Activated T-cell treated with anti-CD3 and anti-CD28 coated beads, Interleukin-2, amount 50 U/mL, for 24 hours (primary cell): Measurements from ENCODE around the gene ODC1.

Experiments used
- DNase-seq: peaks from one replicate; pipeline ENCODE4 v3.0.0-alpha.2; 2020
- H3K27ac Mint-ChIP-seq: 2 replicates; pipeline ENCODE4 v1.8.0; 2020; ENCODE audit warnings: mild to moderate bottlenecking, mixed read lengths
- H3K27me3 Mint-ChIP-seq: 2 replicates; pipeline ENCODE4 v1.8.0; 2020; ENCODE audit warnings: mixed read lengths
- H3K36me3 Mint-ChIP-seq: 2 replicates; pipeline ENCODE4 v1.8.0; 2020; ENCODE audit warnings: low read depth, mixed read lengths
- H3K4me1 Mint-ChIP-seq: 2 replicates; pipeline ENCODE4 v1.8.0; 2020; ENCODE audit warnings: low read depth, mixed read lengths
- H3K4me3 Mint-ChIP-seq: 2 replicates; pipeline ENCODE4 v1.8.0; 2020; ENCODE audit warnings: mild to moderate bottlenecking, moderate library complexity, mixed read lengths
- H3K9me3 Mint-ChIP-seq: 2 replicates; pipeline ENCODE4 v1.8.0; 2020; ENCODE audit warnings: mixed read lengths

Gene ODC1

DNA sequence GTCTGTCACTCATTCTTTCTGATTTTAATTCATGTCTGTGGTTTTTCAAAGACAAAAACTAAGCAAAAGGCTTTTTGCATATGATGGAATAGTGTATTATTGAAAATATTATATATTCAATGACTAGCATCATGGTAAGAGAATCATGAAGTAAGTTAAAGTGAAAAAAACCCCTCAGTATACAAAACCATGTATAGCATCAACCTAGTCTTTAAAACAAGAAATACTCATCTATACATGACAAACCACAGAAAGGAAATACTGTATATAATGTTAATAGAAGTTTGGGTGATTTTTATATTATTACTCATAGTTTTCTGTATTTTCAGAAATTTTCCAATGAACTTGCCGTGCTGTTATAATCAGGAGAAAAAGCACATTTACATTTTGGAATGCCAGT is 38.0 kb upstream of the ODC1 start:
- Mint-ChIP-seq H3K4me1 (peaks cover 24% of the 10 kb centered on the region), H3K4me3 (no peak overlapping the region), H3K27ac (no peak overlapping the region), H3K27me3 (peaks cover 9% of the 10 kb centered on the region), H3K9me3 (no peaks in the 10 kb centered on the region), H3K36me3 (no peaks in the 10 kb centered on the region)
- DNase-seq: no peak

DNA sequence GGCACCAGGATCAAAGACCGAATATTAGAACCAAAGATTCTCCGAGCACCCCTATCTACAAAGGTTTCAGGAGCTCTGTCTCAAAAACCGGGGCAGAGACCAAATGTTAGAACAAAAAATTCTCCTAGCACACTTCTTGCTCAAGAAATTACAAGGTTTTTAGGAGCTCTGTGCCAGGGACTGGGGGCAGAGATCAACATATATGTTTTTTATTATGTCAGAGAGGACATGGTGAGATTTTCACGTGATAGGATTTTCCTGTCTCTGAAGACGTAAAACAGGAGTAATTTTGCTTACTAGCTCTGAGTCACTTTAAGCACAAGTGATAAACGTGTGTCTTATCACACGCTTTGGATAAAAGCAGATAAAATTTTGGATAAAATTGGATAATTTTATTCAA is 34.8 kb upstream of the ODC1 start:
- H3K4me3 Mint-ChIP-seq: no peak overlapping the region
- H3K9me3 Mint-ChIP-seq: no peaks in the 10 kb centered on the region
- no peaks in the 10 kb centered on the region for H3K36me3 Mint-ChIP-seq
- H3K27ac Mint-ChIP-seq: no peak overlapping the region
- H3K27me3 Mint-ChIP-seq: peaks cover 6% of the 10 kb centered on the region
- peaks cover 23% of the 10 kb centered on the region for H3K4me1 Mint-ChIP-seq
- DNase-seq: no peak

GRCh38 chr2:10482460-10482859 is 34.3 kb upstream of the ODC1 start:
- Mint-ChIP-seq H3K4me3 (no peak overlapping the region), H3K36me3 (no peaks in the 10 kb centered on the region), H3K9me3 (no peaks in the 10 kb centered on the region), H3K27me3 (peaks cover 6% of the 10 kb centered on the region), H3K27ac (no peak overlapping the region), H3K4me1 (peaks cover 24% of the 10 kb centered on the region)
- no peak for DNase-seq

- peaks cover under 1% of the 10 kb centered on the region for H3K27me3 Mint-ChIP-seq
- H3K27ac Mint-ChIP-seq: no peak overlapping the region
- no peak for DNase-seq
- H3K4me3 Mint-ChIP-seq: no peak overlapping the region
- H3K36me3 Mint-ChIP-seq: no peaks in the 10 kb centered on the region
- H3K9me3 Mint-ChIP-seq: no peaks in the 10 kb centered on the region
- H3K4me1 Mint-ChIP-seq: peaks cover 27% of the 10 kb centered on the region
Observed at GRCh38 chr2:10481666-10482157, 33.6 kb upstream of the ODC1 start.

DNA sequence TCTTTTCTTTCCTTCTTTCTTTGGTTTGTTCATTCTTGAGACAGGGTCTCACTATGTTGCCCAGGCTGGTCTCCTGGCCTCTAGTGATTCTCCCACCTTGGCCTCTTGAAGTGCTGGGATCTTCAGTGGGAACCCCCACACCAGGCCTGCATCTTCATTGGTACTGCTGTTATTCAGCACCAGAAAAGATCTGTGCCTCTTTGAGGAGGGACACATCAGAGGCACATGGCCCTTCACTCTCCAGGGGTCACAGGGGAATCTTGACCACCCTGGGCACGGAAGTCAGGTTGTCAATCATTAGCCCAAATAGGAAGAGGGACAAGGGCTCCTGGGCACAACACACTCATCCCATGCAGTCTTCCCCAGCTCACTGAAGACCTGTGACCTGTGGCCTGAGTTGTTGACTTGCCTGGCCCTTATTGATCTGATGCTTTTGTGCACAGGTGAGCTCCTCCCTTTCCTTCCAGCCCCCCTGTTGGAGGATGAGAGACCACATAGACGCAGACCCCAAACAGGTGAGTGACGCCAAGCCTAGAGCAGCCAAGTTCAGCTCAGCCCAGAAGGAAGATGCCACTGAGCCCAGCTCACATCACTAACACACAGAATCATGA is 33.0 kb upstream of the ODC1 start:
- H3K27me3 Mint-ChIP-seq: no peaks in the 10 kb centered on the region
- DNase-seq: no peak
- no peaks in the 10 kb centered on the region for H3K36me3 Mint-ChIP-seq
- H3K4me1 Mint-ChIP-seq: peaks cover 23% of the 10 kb centered on the region
- no peaks in the 10 kb centered on the region for H3K9me3 Mint-ChIP-seq
- H3K4me3 Mint-ChIP-seq: no peak overlapping the region
- no peak overlapping the region for H3K27ac Mint-ChIP-seq

DNA sequence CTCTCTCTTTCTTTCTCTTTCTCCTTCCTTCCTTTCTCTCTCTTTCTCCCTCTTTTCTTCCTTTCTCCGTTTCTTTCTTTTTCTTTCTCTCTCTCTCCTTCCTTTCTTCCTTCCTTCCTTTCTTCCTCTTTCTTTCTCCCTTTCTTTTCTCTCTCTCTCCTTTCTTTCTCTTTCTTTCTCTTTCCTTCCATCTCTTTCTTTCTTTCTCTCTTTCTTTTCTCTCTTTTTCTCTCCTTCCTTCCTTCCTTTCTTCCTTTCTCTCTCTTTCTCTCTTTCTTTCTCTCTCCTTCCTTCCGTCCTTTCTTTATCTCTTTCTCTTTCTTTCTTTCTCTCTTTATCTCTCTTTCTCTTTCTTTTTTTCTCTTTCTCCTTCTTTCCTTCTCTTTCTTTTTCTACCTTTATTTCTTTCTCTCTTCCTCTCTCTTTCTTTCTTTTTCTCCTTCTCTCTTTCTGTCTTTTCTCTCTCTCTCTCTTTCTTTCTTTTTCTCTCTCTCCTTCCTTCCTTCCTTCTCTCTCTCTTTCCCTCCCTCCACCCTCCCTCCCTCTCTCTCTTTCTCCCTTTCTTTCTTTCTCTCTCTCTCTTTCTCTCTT is 32.3 kb upstream of the ODC1 start:
- H3K4me3 Mint-ChIP-seq: no peak overlapping the region
- DNase-seq: no peak
- no peaks in the 10 kb centered on the region for H3K9me3 Mint-ChIP-seq
- no peak overlapping the region for H3K27ac Mint-ChIP-seq
- H3K27me3 Mint-ChIP-seq: no peaks in the 10 kb centered on the region
- peaks cover 18% of the 10 kb centered on the region for H3K4me1 Mint-ChIP-seq
- H3K36me3 Mint-ChIP-seq: no peaks in the 10 kb centered on the region

DNA sequence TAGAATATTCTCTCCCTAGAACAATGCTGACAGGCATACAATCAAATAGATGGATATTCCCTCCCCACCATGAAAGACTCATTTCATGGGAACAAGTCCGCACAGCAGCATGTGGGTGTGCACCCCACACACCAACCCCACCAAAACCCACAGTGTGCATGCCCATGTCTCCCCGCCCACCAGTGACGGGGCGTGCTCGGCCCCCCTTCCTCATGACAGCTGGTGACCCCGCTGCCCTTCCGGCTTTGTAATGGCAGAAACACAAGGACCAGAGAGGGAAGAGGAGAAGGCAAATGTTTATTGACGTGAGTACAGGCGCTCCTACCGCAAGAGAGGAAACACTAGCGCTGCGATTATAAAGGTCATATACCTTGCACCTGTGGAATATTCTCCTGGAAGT is 30.8 kb upstream of the ODC1 start:
- no peak overlapping the region for H3K27ac Mint-ChIP-seq
- DNase-seq: no peak
- no peaks in the 10 kb centered on the region for H3K9me3 Mint-ChIP-seq
- H3K4me3 Mint-ChIP-seq: no peak overlapping the region
- H3K4me1 Mint-ChIP-seq: peaks cover 18% of the 10 kb centered on the region
- no peaks in the 10 kb centered on the region for H3K36me3 Mint-ChIP-seq
- no peaks in the 10 kb centered on the region for H3K27me3 Mint-ChIP-seq

- Mint-ChIP-seq H3K4me1 (peaks cover 18% of the 10 kb centered on the region), H3K27ac (no peak overlapping the region), H3K4me3 (no peak overlapping the region), H3K36me3 (no peaks in the 10 kb centered on the region), H3K27me3 (no peaks in the 10 kb centered on the region), H3K9me3 (no peaks in the 10 kb centered on the region)
- no peak for DNase-seq
Observed at GRCh38 chr2:10478298-10478625, 30.1 kb upstream of the ODC1 start.

DNA sequence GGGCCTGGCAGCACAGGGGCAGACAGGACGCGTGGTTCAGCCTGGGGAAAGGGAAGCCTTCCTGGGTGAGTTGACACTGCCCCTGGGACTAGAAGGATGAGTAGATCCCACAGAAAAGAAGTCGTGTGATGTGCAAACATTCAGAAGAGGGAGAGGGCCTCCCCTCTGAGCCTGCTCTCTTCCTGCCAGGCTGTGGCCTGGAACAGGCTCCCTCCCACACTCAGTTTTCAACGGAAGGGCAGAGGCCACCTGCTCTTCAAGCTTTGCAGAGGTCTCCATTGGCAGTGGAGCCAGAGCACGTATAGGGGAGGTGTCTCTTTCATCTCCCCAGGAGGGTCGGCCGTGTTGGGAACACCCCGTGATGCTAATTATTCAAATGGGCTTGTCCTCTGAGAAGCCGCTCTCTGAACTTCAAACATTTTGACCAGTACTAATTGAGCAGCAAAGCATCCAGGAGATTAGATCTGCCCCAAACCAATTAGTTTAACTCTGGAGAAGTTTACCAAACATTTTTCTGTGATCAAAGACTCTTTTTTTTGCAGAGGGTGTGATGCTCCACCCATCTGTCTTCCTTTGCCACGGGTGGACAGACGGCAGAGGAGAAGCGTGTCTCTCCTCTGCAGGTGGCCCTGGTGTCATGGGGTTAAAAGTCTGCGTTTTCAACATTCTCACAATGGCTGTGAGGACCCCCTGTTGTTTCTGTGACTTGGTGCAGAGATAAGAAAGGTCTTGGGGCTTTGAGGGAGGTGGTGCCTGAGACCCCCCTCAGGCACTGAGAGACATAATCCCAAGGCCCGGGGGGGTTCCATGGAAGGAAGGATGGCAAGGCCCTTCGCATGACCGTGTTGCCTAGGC is 29.5 kb upstream of the ODC1 start:
- Mint-ChIP-seq H3K36me3 (no peaks in the 10 kb centered on the region), H3K4me3 (no peak overlapping the region), H3K27me3 (no peaks in the 10 kb centered on the region), H3K27ac (no peak overlapping the region), H3K9me3 (no peaks in the 10 kb centered on the region), H3K4me1 (peaks cover 18% of the 10 kb centered on the region)
- no peak for DNase-seq

- Mint-ChIP-seq H3K36me3 (no peaks in the 10 kb centered on the region), H3K4me3 (no peak overlapping the region), H3K4me1 (peaks cover 18% of the 10 kb centered on the region)
Observed at GRCh38 chr2:10476723-10477442, 28.8 kb upstream of the ODC1 start.

DNA sequence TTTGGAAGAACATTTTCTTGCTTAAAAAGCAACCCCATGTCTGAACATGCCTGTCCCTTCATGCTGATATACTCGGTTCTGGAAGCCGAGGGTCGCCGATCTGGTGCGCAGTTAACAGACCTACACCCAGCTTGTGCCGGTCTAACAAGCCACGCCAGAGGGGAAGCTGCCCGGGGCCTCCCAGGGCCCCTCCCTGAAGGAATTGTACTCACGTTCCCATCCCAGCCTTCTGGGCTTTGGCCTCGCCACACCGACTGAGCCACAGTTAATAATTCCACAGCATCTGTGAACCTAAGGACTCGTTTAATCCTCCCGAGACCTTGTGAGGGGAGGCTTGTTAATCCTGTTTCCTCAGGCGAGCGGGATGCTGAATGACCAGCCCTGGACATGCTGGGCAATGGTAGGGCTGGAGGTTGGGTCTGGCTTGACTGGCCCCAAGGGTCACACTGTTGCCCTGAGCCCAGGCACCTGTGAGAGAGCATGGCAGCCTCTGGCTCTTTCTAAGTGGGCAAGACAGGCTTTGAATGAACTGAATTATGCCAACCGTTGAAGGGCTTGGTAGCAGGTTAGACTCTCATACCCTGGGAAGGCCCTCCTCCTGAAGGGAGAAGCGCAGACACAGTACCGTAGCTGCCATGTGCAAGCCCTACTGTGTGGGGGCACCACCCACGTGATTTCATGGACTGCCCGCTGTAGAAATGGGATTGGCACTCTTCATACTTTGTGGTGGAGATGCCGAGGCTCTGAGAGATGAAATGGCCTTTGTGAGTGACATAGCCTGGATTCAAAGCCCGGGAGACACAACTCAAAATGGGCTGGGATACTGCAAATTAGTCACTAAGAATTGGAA is 27.9 kb upstream of the ODC1 start:
- Mint-ChIP-seq H3K4me1 (peaks cover 18% of the 10 kb centered on the region), H3K27me3 (no peaks in the 10 kb centered on the region), H3K9me3 (no peaks in the 10 kb centered on the region), H3K4me3 (no peak overlapping the region), H3K36me3 (no peaks in the 10 kb centered on the region), H3K27ac (no peak overlapping the region)
- no peak for DNase-seq

More at GRCh38 chr2:10476723-10477442, 28.8 kb upstream of the ODC1 start:
- Mint-ChIP-seq H3K27me3 (no peaks in the 10 kb centered on the region), H3K9me3 (no peaks in the 10 kb centered on the region), H3K27ac (peak overlapping the region; percentile 38)
- DNase-seq: no peak

GRCh38 chr2:10475221-10475722 is 27.1 kb upstream of the ODC1 start:
- peaks cover 18% of the 10 kb centered on the region for H3K4me1 Mint-ChIP-seq
- H3K9me3 Mint-ChIP-seq: no peaks in the 10 kb centered on the region
- no peak for DNase-seq
- no peak overlapping the region for H3K4me3 Mint-ChIP-seq
- H3K27ac Mint-ChIP-seq: no peak overlapping the region
- no peaks in the 10 kb centered on the region for H3K27me3 Mint-ChIP-seq
- no peaks in the 10 kb centered on the region for H3K36me3 Mint-ChIP-seq

- no peak for DNase-seq
- no peak overlapping the region for H3K27ac Mint-ChIP-seq
- H3K36me3 Mint-ChIP-seq: no peaks in the 10 kb centered on the region
- no peak overlapping the region for H3K4me3 Mint-ChIP-seq
- H3K9me3 Mint-ChIP-seq: no peaks in the 10 kb centered on the region
- H3K4me1 Mint-ChIP-seq: peaks cover 12% of the 10 kb centered on the region
- H3K27me3 Mint-ChIP-seq: no peaks in the 10 kb centered on the region
Observed at GRCh38 chr2:10473121-10473756, 25.1 kb upstream of the ODC1 start.
